HFFc6 (cell line): Measurements from ENCODE around the gene DHX32. TPM values are rescaled to one million over a fixed set of nuclear protein-coding genes. Genes with fewer than 3 reads are reported as not detected.

Source experiments
- DNase-seq: peaks from one replicate; pipeline ENCODE4 v3.0.0-alpha.2; 2018
- H3K27ac Mint-ChIP-seq: 2 replicates; pipeline ENCODE4 v1.8.0; 2020; ENCODE audit warnings: mild to moderate bottlenecking, mixed read lengths
- H3K27me3 Mint-ChIP-seq: 2 replicates; pipeline ENCODE4 v1.8.0; 2021; ENCODE audit warnings: mild to moderate bottlenecking, moderate library complexity, mixed read lengths; ENCODE audit not compliant: insufficient read depth
- H3K36me3 Mint-ChIP-seq: 2 replicates; pipeline ENCODE4 v1.8.0; 2021; ENCODE audit warnings: low read depth, mixed read lengths
- H3K4me1 Mint-ChIP-seq: 2 replicates; pipeline ENCODE4 v1.8.0; 2020; ENCODE audit warnings: low read depth, mixed read lengths
- H3K4me3 Mint-ChIP-seq: 2 replicates; pipeline ENCODE4 v1.8.0; 2020; ENCODE audit warnings: mild to moderate bottlenecking, moderate library complexity, mixed read lengths
- H3K9me3 Mint-ChIP-seq: 2 replicates; pipeline ENCODE4 v1.8.0; 2020; ENCODE audit warnings: mild to moderate bottlenecking, mixed read lengths
- CTCF ChIP-seq: fragments of 200-600 bp; sonication (generic); IDR thresholded peaks from 2 replicates; pipeline ENCODE4 v1.5.0; 2021; ENCODE audit warnings: antibody characterized with exemption, mild to moderate bottlenecking
- total RNA-seq, 6 experiments: library from RNA; stranded (reverse); fragmentation: NEBNext Ultra II Directional; extraction: Animal tissue kit (Norgen Biotek cat#: 25700); gene quantifications; 2 replicates in 1 of 6; 3 replicates in 5 of 6; pipeline ENCODE4 v1.2.3, GENCODE V29; 2021

DHX32 gene
- total RNA-seq, 6 experiments from 2014 or later, result 18.6 to 22.4 (median 20.8) TPM

- Mint-ChIP-seq H3K4me3 (no peak overlapping the region), H3K27ac (no peak overlapping the region), H3K36me3 (peaks cover 24% of the 10 kb centered on the region), H3K9me3 (no peaks in the 10 kb centered on the region), H3K4me1 (peaks cover 19% of the 10 kb centered on the region), H3K27me3 (no peaks in the 10 kb centered on the region)
- TF ChIP-seq CTCF, result no peak
- DNase-seq, result no peak
Measured at GRCh38 chr10:125823663-125824251, 57.3 kb downstream of the DHX32 start.

- Mint-ChIP-seq H3K9me3 (no peaks in the 10 kb centered on the region), H3K4me3 (peak within 1 kb of the TSS; percentile 83), H3K4me1 (peaks cover 15% of the 10 kb centered on the region), H3K36me3 (peaks cover 17% of the 10 kb centered on the region), H3K27me3 (no peaks in the 10 kb centered on the region), H3K27ac (no peak within 1 kb of the TSS)
- DNase-seq, result peak; percentile 79
- TF ChIP-seq CTCF, result no peak
Measured at GRCh38 chr10:125822878-125823662, 58.0 kb downstream of the DHX32 start, which contains the start of the genes BCCIP and UROS. BCCIP (plus strand) TSS chr10:125823546; CDS start chr10:125823558, 12 bp downstream. UROS (minus strand) TSS chr10:125823258; CDS start chr10:125816499, 6,759 bp downstream.

- H3K9me3 Mint-ChIP-seq, result no peaks in the 10 kb centered on the region
- no peak overlapping the region for H3K27ac Mint-ChIP-seq
- H3K4me3 Mint-ChIP-seq, result no peak overlapping the region
Measured at GRCh38 chr10:125820701-125821100, 60.4 kb downstream of the DHX32 start.

GRCh38 chr10:125817337-125817946 is 63.6 kb downstream of the DHX32 start:
- Mint-ChIP-seq H3K36me3 (peaks cover 18% of the 10 kb centered on the region), H3K27me3 (no peaks in the 10 kb centered on the region), H3K27ac (no peak overlapping the region), H3K9me3 (no peaks in the 10 kb centered on the region), H3K4me3 (no peak overlapping the region), H3K4me1 (peaks cover 12% of the 10 kb centered on the region)
- TF ChIP-seq CTCF, result no peak
- DNase-seq, result no peak

More at GRCh38 chr10:125820701-125821100, 60.4 kb downstream of the DHX32 start:
- Mint-ChIP-seq H3K36me3 (peaks cover 6% of the 10 kb centered on the region), H3K27me3 (no peaks in the 10 kb centered on the region), H3K4me1 (peaks cover 12% of the 10 kb centered on the region)
- TF ChIP-seq CTCF, result no peak
- no peak for DNase-seq

- no peaks in the 10 kb centered on the region for H3K27me3 Mint-ChIP-seq
- TF ChIP-seq CTCF, result no peak
- H3K27ac Mint-ChIP-seq, result no peak overlapping the region
- H3K9me3 Mint-ChIP-seq, result no peaks in the 10 kb centered on the region
- no peak for DNase-seq
- H3K36me3 Mint-ChIP-seq, result peaks cover 13% of the 10 kb centered on the region
- peaks cover 6% of the 10 kb centered on the region for H3K4me1 Mint-ChIP-seq
- H3K4me3 Mint-ChIP-seq, result no peak overlapping the region
Measured at GRCh38 chr10:125816548-125816947, 64.5 kb downstream of the DHX32 start.
